ENCODE results near the gene KIFC3.

KIFC3 gene

DNA sequence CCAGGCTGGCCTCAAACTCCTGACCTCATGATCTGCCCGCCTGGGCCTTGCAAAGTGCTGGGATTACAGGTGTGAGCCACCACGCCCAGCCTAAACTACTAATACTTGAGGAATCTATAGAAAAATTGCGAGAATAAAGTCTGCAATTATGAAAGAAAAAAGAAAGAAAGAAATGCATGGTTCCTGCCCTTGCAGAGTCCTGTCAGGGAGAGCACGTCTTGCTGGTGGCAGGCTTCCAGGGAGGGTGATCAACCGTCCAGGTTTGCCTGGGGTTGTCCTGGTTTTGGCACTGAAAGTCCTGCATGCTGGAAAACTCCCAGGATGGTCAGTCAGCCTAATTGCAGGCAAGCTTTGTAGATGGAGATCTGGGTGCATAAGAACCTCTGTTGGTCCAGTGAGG is 21.5 kb upstream of the KIFC3 start (continued):
- TF ChIP-seq, protein P1, sequence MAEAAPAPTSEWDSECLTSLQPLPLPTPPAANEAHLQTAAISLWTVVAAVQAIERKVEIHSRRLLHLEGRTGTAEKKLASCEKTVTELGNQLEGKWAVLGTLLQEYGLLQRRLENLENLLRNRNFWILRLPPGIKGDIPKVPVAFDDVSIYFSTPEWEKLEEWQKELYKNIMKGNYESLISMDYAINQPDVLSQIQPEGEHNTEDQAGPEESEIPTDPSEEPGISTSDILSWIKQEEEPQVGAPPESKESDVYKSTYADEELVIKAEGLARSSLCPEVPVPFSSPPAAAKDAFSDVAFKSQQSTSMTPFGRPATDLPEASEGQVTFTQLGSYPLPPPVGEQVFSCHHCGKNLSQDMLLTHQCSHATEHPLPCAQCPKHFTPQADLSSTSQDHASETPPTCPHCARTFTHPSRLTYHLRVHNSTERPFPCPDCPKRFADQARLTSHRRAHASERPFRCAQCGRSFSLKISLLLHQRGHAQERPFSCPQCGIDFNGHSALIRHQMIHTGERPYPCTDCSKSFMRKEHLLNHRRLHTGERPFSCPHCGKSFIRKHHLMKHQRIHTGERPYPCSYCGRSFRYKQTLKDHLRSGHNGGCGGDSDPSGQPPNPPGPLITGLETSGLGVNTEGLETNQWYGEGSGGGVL (tag by site-specific recombination; IDR thresholded peaks at IDR 0.05): no peak
- no peak for TF ChIP-seq ZNF626 (tag by site-specific recombination; IDR thresholded peaks at IDR 0.05)
- no peak for TF ChIP-seq YY1 (tag by site-specific recombination; IDR thresholded peaks at IDR 0.05)
- no peak for TF ChIP-seq ZNF133 (tag by site-specific recombination; IDR thresholded peaks at IDR 0.05)
- TF ChIP-seq, protein P2, sequence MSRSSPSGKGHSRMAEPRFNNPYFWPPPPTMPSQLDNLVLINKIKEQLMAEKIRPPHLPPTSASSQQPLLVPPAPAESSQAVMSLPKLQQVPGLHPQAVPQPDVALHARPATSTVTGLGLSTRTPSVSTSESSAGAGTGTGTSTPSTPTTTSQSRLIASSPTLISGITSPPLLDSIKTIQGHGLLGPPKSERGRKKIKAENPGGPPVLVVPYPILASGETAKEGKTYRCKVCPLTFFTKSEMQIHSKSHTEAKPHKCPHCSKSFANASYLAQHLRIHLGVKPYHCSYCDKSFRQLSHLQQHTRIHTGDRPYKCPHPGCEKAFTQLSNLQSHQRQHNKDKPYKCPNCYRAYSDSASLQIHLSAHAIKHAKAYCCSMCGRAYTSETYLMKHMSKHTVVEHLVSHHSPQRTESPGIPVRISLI (tag by site-specific recombination; IDR thresholded peaks at IDR 0.05): no peak
- TF ChIP-seq ZNF544 (tag by site-specific recombination; IDR thresholded peaks at IDR 0.05): no peak

DNA sequence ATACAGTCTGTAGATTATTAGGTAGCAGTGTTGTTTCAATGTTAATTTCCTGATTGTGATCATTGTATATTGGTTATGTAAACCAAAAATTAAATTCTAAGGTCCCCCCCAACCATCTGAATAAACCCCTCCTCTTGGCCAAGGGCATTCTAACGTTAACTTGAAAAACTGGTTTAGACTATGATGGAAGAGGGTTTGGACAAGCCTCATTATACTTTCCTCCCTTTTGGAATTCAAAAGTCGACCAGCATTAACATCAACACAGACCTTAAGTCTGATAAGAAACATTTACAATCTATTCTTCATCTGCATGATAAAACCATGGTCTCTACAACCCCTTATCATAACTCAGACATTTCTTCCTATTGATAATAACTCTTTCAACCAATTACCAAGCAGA is 20.6 kb upstream of the KIFC3 start:
- ChIA-PET POLR2A (no interaction called here), CTCF (interaction anchor here (0.9 kb wide), 1 partner anchor 28 kb away, joined by 3 read pairs; no protein-coding TSS in a partner anchor)
- H3K9me3 ChIP-seq (ENCODE audit: control insufficient read depth, insufficient read depth, low read depth, low read length): no peaks in the 10 kb centered on the region
- TF ChIP-seq ZNF560 (tag by site-specific recombination; IDR thresholded peaks at IDR 0.05; ENCODE audit: borderline replicate concordance): no peak
- TF ChIP-seq ZNF624 (tag by site-specific recombination; IDR thresholded peaks at IDR 0.05): no peak
- TF ChIP-seq EGR2 (tag by site-specific recombination; IDR thresholded peaks at IDR 0.05; ENCODE audit: low read depth): no peak
- no peak for TF ChIP-seq ZNF10 (tag by site-specific recombination; IDR thresholded peaks at IDR 0.05)
- TF ChIP-seq OSR2 (tag by site-specific recombination; IDR thresholded peaks at IDR 0.05): no peak
- TF ChIP-seq, protein P3, sequence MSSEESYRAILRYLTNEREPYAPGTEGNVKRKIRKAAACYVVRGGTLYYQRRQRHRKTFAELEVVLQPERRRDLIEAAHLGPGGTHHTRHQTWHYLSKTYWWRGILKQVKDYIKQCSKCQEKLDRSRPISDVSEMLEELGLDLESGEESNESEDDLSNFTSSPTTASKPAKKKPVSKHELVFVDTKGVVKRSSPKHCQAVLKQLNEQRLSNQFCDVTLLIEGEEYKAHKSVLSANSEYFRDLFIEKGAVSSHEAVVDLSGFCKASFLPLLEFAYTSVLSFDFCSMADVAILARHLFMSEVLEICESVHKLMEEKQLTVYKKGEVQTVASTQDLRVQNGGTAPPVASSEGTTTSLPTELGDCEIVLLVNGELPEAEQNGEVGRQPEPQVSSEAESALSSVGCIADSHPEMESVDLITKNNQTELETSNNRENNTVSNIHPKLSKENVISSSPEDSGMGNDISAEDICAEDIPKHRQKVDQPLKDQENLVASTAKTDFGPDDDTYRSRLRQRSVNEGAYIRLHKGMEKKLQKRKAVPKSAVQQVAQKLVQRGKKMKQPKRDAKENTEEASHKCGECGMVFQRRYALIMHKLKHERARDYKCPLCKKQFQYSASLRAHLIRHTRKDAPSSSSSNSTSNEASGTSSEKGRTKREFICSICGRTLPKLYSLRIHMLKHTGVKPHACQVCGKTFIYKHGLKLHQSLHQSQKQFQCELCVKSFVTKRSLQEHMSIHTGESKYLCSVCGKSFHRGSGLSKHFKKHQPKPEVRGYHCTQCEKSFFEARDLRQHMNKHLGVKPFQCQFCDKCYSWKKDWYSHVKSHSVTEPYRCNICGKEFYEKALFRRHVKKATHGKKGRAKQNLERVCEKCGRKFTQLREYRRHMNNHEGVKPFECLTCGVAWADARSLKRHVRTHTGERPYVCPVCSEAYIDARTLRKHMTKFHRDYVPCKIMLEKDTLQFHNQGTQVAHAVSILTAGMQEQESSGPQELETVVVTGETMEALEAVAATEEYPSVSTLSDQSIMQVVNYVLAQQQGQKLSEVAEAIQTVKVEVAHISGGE (tag by site-specific recombination; conservative IDR thresholded peaks at IDR 0.05; ENCODE audit: low read depth): no peak
- no peak for TF ChIP-seq ZNF2 (tag by site-specific recombination; IDR thresholded peaks at IDR 0.05)
- TF ChIP-seq ZNF155 (tag by site-specific recombination; IDR thresholded peaks at IDR 0.05): no peak
- TF ChIP-seq, protein P4, sequence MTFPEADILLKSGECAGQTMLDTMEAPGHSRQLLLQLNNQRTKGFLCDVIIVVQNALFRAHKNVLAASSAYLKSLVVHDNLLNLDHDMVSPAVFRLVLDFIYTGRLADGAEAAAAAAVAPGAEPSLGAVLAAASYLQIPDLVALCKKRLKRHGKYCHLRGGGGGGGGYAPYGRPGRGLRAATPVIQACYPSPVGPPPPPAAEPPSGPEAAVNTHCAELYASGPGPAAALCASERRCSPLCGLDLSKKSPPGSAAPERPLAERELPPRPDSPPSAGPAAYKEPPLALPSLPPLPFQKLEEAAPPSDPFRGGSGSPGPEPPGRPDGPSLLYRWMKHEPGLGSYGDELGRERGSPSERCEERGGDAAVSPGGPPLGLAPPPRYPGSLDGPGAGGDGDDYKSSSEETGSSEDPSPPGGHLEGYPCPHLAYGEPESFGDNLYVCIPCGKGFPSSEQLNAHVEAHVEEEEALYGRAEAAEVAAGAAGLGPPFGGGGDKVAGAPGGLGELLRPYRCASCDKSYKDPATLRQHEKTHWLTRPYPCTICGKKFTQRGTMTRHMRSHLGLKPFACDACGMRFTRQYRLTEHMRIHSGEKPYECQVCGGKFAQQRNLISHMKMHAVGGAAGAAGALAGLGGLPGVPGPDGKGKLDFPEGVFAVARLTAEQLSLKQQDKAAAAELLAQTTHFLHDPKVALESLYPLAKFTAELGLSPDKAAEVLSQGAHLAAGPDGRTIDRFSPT (tag by site-specific recombination; IDR thresholded peaks at IDR 0.05): no peak
- TF ChIP-seq IKZF3 (tag by site-specific recombination; IDR thresholded peaks at IDR 0.05): no peak
- no peak for TF ChIP-seq ZBTB8A (tag by site-specific recombination; IDR thresholded peaks at IDR 0.05)
- no peak for TF ChIP-seq ZNF266 (tag by site-specific recombination; IDR thresholded peaks at IDR 0.05; ENCODE audit: low read depth)
- no peak for TF ChIP-seq ZNF214 (tag by site-specific recombination; IDR thresholded peaks at IDR 0.05; ENCODE audit: borderline replicate concordance)
- TF ChIP-seq ZNF561 (tag by site-specific recombination; IDR thresholded peaks at IDR 0.05; ENCODE audit: borderline replicate concordance): no peak
- TF ChIP-seq, protein P5, sequence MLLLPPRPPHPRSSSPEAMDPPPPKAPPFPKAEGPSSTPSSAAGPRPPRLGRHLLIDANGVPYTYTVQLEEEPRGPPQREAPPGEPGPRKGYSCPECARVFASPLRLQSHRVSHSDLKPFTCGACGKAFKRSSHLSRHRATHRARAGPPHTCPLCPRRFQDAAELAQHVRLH (tag by site-specific recombination; IDR thresholded peaks at IDR 0.05): no peak
- no peak for TF ChIP-seq ZNF629 (tag by site-specific recombination; IDR thresholded peaks at IDR 0.05)
- no peak for TF ChIP-seq ZNF776 (tag by site-specific recombination; IDR thresholded peaks at IDR 0.05; ENCODE audit: borderline replicate concordance)
- TF ChIP-seq ZNF792 (tag by site-specific recombination; IDR thresholded peaks at IDR 0.05): no peak
- TF ChIP-seq OVOL3 (tag by site-specific recombination; IDR thresholded peaks at IDR 0.05): no peak
- H3K27ac ChIP-seq (ENCODE audit: extremely low read depth, low read depth, low read length): no peak overlapping the region
- no peak overlapping the region for H3K4me3 ChIP-seq (ENCODE audit: low read depth, low read length)
- no peaks in the 10 kb centered on the region for H3K36me3 ChIP-seq (ENCODE audit: control insufficient read depth in 2 of 2, insufficient read depth in 1 of 2, low read length in 2 of 2)
- no peaks in the 10 kb centered on the region for H3K4me1 ChIP-seq (ENCODE audit: control insufficient read depth, insufficient read depth, low read length)
